HepG2 (cell line): ENCODE measurements around the gene BLOC1S1. TPM values are rescaled to one million over a fixed set of nuclear protein-coding genes. Genes with fewer than 3 reads are reported as not detected.

ENCODE experiments used
- ATF3 ChIP-seq: sonication (generic); formaldehyde crosslinking; IDR thresholded peaks from 2 replicates; pipeline ENCODE4 v1.4.0; 2020; ENCODE audit warnings: missing genetic modification reagents
- ATF6 ChIP-seq: sonication (generic); formaldehyde crosslinking; conservative IDR thresholded peaks from 2 replicates; pipeline ENCODE4 v1.4.0; 2020; ENCODE audit warnings: missing genetic modification reagents
- CTCF ChIP-seq: sonication (generic); formaldehyde crosslinking; IDR thresholded peaks from 2 replicates; pipeline ENCODE4 v1.5.0; 2020; ENCODE audit warnings: mild to moderate bottlenecking, missing genetic modification reagents, moderate library complexity
- HNRNPK ChIP-seq: fragments of 200-400 bp; formaldehyde crosslinking; IDR thresholded peaks from 2 replicates; pipeline ENCODE4 v1.6.1; 2018; ENCODE audit warnings: low read length, low read depth, moderate library complexity, mild to moderate bottlenecking; ENCODE audit not compliant: poor library complexity, severe bottlenecking
- MAFF ChIP-seq: IDR thresholded peaks from 2 replicates; pipeline ENCODE4 v1.6.1; 2011; ENCODE audit warnings: low read depth, low read length, improper control_type of control experiment
- PRPF4 ChIP-seq: fragments of 200-400 bp; formaldehyde crosslinking; IDR thresholded peaks from 2 replicates; pipeline ENCODE4 v1.6.1; 2016; ENCODE audit warnings: low read length, low read depth; ENCODE audit not compliant: poor library complexity, severe bottlenecking
- RBM22 ChIP-seq: fragments of 200-400 bp; formaldehyde crosslinking; optimal IDR thresholded peaks from 2 replicates; pipeline ENCODE3; 2017; ENCODE audit warnings: mild to moderate bottlenecking, low read length, moderate library complexity
- RFX1 ChIP-seq: fragments of 450-650 bp; IDR thresholded peaks from 2 replicates; pipeline ENCODE4 v1.6.1; 2017
- RFXANK ChIP-seq: IDR thresholded peaks from 2 replicates; pipeline ENCODE4 v1.6.1; 2016
- ZFP41 ChIP-seq: sonication (generic); formaldehyde crosslinking; IDR thresholded peaks from 2 replicates; pipeline ENCODE4 v1.4.0; 2020; ENCODE audit warnings: mild to moderate bottlenecking, missing genetic modification reagents, borderline replicate concordance
- ZNF776 ChIP-seq: sonication (generic); formaldehyde crosslinking; IDR thresholded peaks from 2 replicates; pipeline ENCODE4 v1.4.0; 2020; ENCODE audit warnings: mild to moderate bottlenecking, missing genetic modification reagents
- polyA plus RNA-seq, 8 experiments: library from polyadenylated mRNA; depleted of rRNA in 3 of 8; stranded (reverse) in 7 of 8; unstranded in 1 of 8; fragments of >200 nt; fragmentation: Illumina TruSeq in 4 of 8; extraction: Trizol in 4 of 8; gene quantifications; 2 replicates each; pipeline versions ENCODE4 v1.2.1 to v1.2.3, GENCODE V29; 2011 to 2016; ENCODE audit warnings: low read depth in 4 of 8, missing spikeins in 1 of 8, mixed read lengths in 1 of 8; ENCODE audit not compliant: insufficient read depth in 1 of 8
- total RNA-seq, 5 experiments: library from RNA; depleted of rRNA; stranded (reverse); fragments of >200 nt; fragmentation: Illumina TruSeq; extraction: Trizol; gene quantifications; 2 replicates each; pipeline ENCODE4 v1.2.3, GENCODE V29; 2016; ENCODE audit warnings: low read depth in 1 of 5

Gene BLOC1S1
- total and polyA plus RNA-seq, 2 of the 13 experiments (the other 11 are each of a cell fraction or from before 2014, with no cell fraction given): 55.1 to 95.3 TPM

- TF ChIP-seq CTCF (CRISPR knock-in tag) (peak; percentile 85), PRPF4 (no peak), ATF6 (CRISPR knock-in tag) (no peak), RBM22 (peak; percentile 86), HNRNPK (no peak), ATF3 (CRISPR knock-in tag) (no peak), ZNF776 (no peak), RFXANK (CRISPR knock-in tag) (0 out of 2 replicates have a peak, but pooled peaks have one; percentile 14), RFX1 (peak; percentile 62), ZFP41 (CRISPR knock-in tag) (no peak), MAFF (peak; percentile 93)
These were observed 22.5 kb downstream of the BLOC1S1 start (continued) for GRCh38 chr12:55738123-55739024.
